Measurements from ENCODE around the gene FOXJ1. TPM values are rescaled to one million over a fixed set of nuclear protein-coding genes. Genes with fewer than 3 reads are reported as not detected.
A peak's percentile ranks its signal among the peaks of the same experiment; 100 is the strongest.

FOXJ1 gene
- total RNA-seq, 2 experiments from 2014 or later = 8.7 to 9.1 TPM

DNA sequence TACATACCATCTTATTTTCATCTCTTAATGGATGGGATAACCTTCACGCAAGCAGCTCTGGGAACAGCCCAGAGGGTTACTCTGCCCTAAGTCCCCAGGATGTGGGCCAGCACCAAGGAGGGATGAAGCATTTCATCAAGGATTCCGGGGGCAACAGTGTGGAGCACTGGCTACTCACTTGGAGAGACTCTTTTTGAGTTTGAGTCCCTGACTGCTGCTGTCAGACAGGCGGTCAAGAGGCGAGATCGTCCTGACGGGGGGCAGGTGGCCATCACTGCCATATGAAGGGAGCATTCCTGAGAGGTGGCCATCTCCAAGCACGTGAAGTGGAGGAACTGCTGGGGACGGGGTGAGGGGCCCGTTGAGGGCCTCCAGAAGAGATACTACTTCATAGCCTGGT is 18.1 kb upstream of the FOXJ1 start:
- Mint-ChIP-seq H3K36me3 (ENCODE audit: low read depth) (peaks cover 86% of the 10 kb centered on the region), H3K27me3 (ENCODE audit: low read depth) (no peaks in the 10 kb centered on the region), H3K4me3 (no peak overlapping the region), H3K4me1 (ENCODE audit: low read depth) (no peaks in the 10 kb centered on the region), H3K27ac (no peak overlapping the region), H3K9me3 (ENCODE audit: insufficient read depth) (no peaks in the 10 kb centered on the region)
- DNase-seq (no peak), ATAC-seq (no peak)
- ChIA-PET POLR2A (no interaction called here), CTCF (interaction anchor here (1.3 to 2.1 kb wide), 3 partner anchors 16 to 145 kb away, joined by 3 to 22 read pairs (median 4); no protein-coding TSS in a partner anchor)

DNA sequence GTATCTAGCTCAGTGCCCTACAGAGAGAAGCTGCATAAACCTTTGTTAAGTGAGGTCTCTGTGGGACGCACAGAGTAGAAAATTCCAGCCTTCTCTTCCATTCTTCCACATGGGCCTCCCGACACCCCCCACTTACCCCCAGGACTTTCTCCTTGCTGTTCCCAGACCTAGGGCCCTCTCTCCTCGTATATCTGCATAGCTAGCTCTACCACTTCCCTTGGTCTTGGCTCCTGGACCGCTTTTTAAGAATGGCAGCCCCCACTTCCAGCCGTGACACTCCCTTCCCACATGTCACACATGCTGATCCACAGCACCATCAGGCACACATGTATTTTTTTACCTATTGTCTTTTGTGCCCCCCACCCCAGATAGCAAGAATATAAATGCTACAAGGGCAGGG is 16.7 kb upstream of the FOXJ1 start:
- peaks cover 87% of the 10 kb centered on the region for H3K36me3 Mint-ChIP-seq (ENCODE audit: low read depth)
- H3K4me3 Mint-ChIP-seq = no peak overlapping the region
- ChIA-PET POLR2A (interaction anchor here (1.6 kb wide), 1 partner anchor 21 kb away, joined by 9 read pairs; no protein-coding TSS in a partner anchor), CTCF (interaction anchor here (0.5 to 1.3 kb wide), 4 partner anchors 17 to 240 kb away, joined by 3 read pairs; no protein-coding TSS in a partner anchor)
- H3K9me3 Mint-ChIP-seq (ENCODE audit: insufficient read depth) = no peaks in the 10 kb centered on the region
- peak overlapping the region; percentile 31 for H3K27ac Mint-ChIP-seq
- H3K4me1 Mint-ChIP-seq (ENCODE audit: low read depth) = peaks cover 13% of the 10 kb centered on the region
- DNase-seq (no peak), ATAC-seq (no peak)
- no peaks in the 10 kb centered on the region for H3K27me3 Mint-ChIP-seq (ENCODE audit: low read depth)

- POLR2A ChIA-PET = interaction anchor here (1.2 to 1.6 kb wide), 2 partner anchors 23 to 100 kb away, joined by 4 to 5 read pairs; no protein-coding TSS in a partner anchor
- CTCF ChIA-PET = interaction anchor here (0.8 to 1.3 kb wide), 2 partner anchors 12 to 31 kb away, joined by 3 read pairs; no protein-coding TSS in a partner anchor
Measured at GRCh38 chr17:76156662-76156991, 15.6 kb upstream of the FOXJ1 start.

GRCh38 chr17:76155988-76156661 is 15.1 kb upstream of the FOXJ1 start:
- DNase-seq (no peak), ATAC-seq (no peak)
- H3K4me3 Mint-ChIP-seq = no peak overlapping the region
- ChIA-PET CTCF (interaction anchor here (0.8 to 1.3 kb wide), 2 partner anchors 13 to 30 kb away, joined by 3 read pairs; no protein-coding TSS in a partner anchor), POLR2A (interaction anchor here (1.1 to 1.6 kb wide), 3 partner anchors 10 to 100 kb away, joined by 3 to 5 read pairs (median 4); no protein-coding TSS in a partner anchor)
- H3K36me3 Mint-ChIP-seq (ENCODE audit: low read depth) = peaks cover 87% of the 10 kb centered on the region
- H3K27me3 Mint-ChIP-seq (ENCODE audit: low read depth) = no peaks in the 10 kb centered on the region
- H3K4me1 Mint-ChIP-seq (ENCODE audit: low read depth) = peaks cover 29% of the 10 kb centered on the region
- H3K9me3 Mint-ChIP-seq (ENCODE audit: insufficient read depth) = no peaks in the 10 kb centered on the region
- peak overlapping the region; percentile 61 for H3K27ac Mint-ChIP-seq

More at GRCh38 chr17:76156662-76156991, 15.6 kb upstream of the FOXJ1 start:
- no peaks in the 10 kb centered on the region for H3K27me3 Mint-ChIP-seq (ENCODE audit: low read depth)
- ATAC-seq = no peak
- no peak overlapping the region for H3K4me3 Mint-ChIP-seq
- H3K27ac Mint-ChIP-seq = no peak overlapping the region
- DNase-seq = no peak
- peaks cover 24% of the 10 kb centered on the region for H3K4me1 Mint-ChIP-seq (ENCODE audit: low read depth)
- peaks cover 87% of the 10 kb centered on the region for H3K36me3 Mint-ChIP-seq (ENCODE audit: low read depth)
- no peaks in the 10 kb centered on the region for H3K9me3 Mint-ChIP-seq (ENCODE audit: insufficient read depth)

DNA sequence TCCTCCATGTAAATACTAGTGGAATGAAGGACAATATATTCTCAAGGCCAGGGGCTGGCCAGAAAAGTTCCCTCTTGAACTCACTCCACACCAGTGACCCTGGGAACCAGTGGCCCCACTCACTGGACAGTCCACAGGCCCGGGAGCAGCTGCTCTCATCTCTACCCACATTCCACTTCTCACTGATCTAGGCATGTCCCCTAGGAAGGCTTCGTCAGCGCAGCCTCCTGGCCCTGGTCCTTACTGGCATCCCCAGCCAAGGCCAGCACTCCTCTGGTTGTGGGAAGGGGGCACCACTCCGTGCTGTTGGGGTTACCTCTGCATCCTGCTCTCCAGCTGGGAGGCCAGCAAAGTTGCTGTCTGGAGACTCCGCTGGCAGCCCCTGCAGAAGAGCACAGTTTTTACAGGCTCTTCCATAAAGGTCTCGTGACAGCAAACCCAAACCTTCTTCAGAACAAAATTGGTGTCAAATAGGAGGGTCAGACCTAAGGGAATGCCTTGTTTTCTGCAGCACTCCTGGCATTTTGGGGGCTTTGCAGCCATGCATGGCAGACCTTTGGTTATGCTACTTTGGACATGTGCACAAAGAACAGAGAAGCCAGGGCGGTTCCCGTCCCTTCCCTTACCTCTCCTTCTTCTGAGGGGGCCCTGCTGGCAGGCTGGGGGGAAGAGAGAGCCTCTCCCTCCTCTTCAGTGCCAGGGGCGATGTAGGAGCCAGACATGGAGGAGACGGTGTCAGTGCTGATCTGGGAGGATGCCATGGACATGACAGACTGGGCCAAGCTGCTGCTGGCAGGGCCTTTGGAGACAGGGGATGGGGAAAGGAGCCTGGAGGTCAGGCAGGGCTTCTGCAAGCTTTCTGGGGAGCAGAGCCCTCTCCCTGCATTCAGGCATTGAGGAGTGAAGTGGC is 14.1 kb upstream of the FOXJ1 start:
- H3K36me3 Mint-ChIP-seq (ENCODE audit: low read depth) = peaks cover 88% of the 10 kb centered on the region
- H3K4me3 Mint-ChIP-seq = no peak overlapping the region
- CTCF ChIA-PET = interaction anchor here (1.2 to 6.3 kb wide), 4 partner anchors 14 to 34 kb away, joined by 3 to 51 read pairs (median 3); no protein-coding TSS in a partner anchor

DNA sequence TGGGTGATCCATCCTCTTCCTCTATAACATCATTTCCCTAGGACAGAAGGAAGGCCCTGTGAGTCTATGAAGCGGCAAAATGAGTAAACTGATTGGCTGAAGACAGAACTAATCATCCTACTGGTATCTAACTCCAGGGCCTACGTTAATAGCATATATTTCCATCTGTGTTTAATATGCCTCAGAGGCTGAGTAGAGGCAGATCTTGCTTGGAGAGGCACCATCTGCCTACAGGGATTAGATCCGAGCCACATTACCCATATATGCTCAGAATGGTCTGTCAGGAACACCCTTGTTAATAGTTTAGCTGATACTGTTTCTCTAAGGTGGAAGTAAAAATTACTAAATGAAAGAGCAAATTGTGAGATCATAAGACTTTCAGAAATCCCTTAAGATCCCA is 13.2 kb upstream of the FOXJ1 start:
- no peak overlapping the region for H3K4me3 Mint-ChIP-seq
- CTCF ChIA-PET = interaction anchor here (1.2 to 6.3 kb wide), 5 partner anchors 8 to 33 kb away, joined by 3 to 51 read pairs (median 3); no protein-coding TSS in a partner anchor
- POLR2A ChIA-PET = interaction anchor here (0.8 to 1.3 kb wide), 2 partner anchors 28 to 114 kb away, joined by 3 read pairs; no protein-coding TSS in a partner anchor

More for the DNA sequence above, 14.1 kb upstream of the FOXJ1 start:
- ATAC-seq (no peak), DNase-seq (no peak)
- no peaks in the 10 kb centered on the region for H3K27me3 Mint-ChIP-seq (ENCODE audit: low read depth)
- POLR2A ChIA-PET = interaction anchor here (1.1 to 1.6 kb wide), 3 partner anchors 9 to 101 kb away, joined by 3 to 5 read pairs (median 4); no protein-coding TSS in a partner anchor
- no peaks in the 10 kb centered on the region for H3K9me3 Mint-ChIP-seq (ENCODE audit: insufficient read depth)
- H3K27ac Mint-ChIP-seq = peak overlapping the region; percentile 16
- peaks cover 33% of the 10 kb centered on the region for H3K4me1 Mint-ChIP-seq (ENCODE audit: low read depth)

DNA sequence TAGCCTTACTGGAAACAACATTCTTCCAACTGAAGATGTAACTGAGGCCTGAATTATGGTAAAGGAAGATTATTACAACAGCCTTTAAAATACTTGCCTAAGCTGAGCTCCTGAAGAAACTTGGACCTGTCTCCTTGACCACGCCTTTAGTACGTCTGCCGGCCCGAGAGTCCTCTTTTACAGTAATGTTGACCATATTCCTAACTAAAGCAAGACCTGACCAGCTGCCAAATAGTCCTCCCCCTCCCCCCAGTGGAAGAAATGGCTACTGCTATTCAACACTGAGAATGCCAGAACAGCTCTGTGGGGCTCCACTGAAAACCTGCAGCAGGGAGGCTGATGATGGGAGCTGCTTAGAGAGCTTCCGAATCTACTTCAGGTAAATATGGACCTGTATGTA is 12.6 kb upstream of the FOXJ1 start:
- DNase-seq = no peak
- ChIA-PET POLR2A (interaction anchor here (0.6 to 1.8 kb wide), 5 partner anchors 10 to 115 kb away, joined by 3 to 6 read pairs (median 3); partner anchors contain the start of gene UBALD2), CTCF (interaction anchor here (0.7 to 6.3 kb wide), 7 partner anchors 8 to 126 kb away, joined by 3 to 51 read pairs (median 3); no protein-coding TSS in a partner anchor)
- peaks cover 91% of the 10 kb centered on the region for H3K36me3 Mint-ChIP-seq (ENCODE audit: low read depth)
- H3K27ac Mint-ChIP-seq = peak overlapping the region; percentile 43
- peaks cover 41% of the 10 kb centered on the region for H3K4me1 Mint-ChIP-seq (ENCODE audit: low read depth)
- H3K27me3 Mint-ChIP-seq (ENCODE audit: low read depth) = no peaks in the 10 kb centered on the region
- no peak for ATAC-seq
- no peak overlapping the region for H3K4me3 Mint-ChIP-seq
- no peaks in the 10 kb centered on the region for H3K9me3 Mint-ChIP-seq (ENCODE audit: insufficient read depth)

More for the DNA sequence above, 13.2 kb upstream of the FOXJ1 start:
- Mint-ChIP-seq H3K27me3 (ENCODE audit: low read depth) (no peaks in the 10 kb centered on the region), H3K4me1 (ENCODE audit: low read depth) (peaks cover 35% of the 10 kb centered on the region), H3K36me3 (ENCODE audit: low read depth) (peaks cover 91% of the 10 kb centered on the region), H3K27ac (peak overlapping the region; percentile 55), H3K9me3 (ENCODE audit: insufficient read depth) (no peaks in the 10 kb centered on the region)
- ATAC-seq (no peak), DNase-seq (no peak)

- Mint-ChIP-seq H3K9me3 (ENCODE audit: insufficient read depth) (no peaks in the 10 kb centered on the region), H3K36me3 (ENCODE audit: low read depth) (peaks cover 89% of the 10 kb centered on the region), H3K27me3 (ENCODE audit: low read depth) (no peaks in the 10 kb centered on the region), H3K4me1 (ENCODE audit: low read depth) (peaks cover 42% of the 10 kb centered on the region), H3K4me3 (no peak overlapping the region), H3K27ac (peak overlapping the region; percentile 85)
- ChIA-PET CTCF (interaction anchor here (0.7 to 6.3 kb wide), 7 partner anchors 9 to 245 kb away, joined by 3 to 51 read pairs (median 3); no protein-coding TSS in a partner anchor), POLR2A (interaction anchor here (0.6 to 2.0 kb wide), 5 partner anchors 10 to 112 kb away, joined by 3 to 10 read pairs (median 4); partner anchors contain the start of gene UBALD2)
- no peak for DNase-seq
- no peak for ATAC-seq
Measured at GRCh38 chr17:76153202-76153601, 12.2 kb upstream of the FOXJ1 start.

- CTCF ChIA-PET = interaction anchor here (1.2 to 6.3 kb wide), 7 partner anchors 9 to 245 kb away, joined by 3 to 51 read pairs (median 5); no protein-coding TSS in a partner anchor
- Mint-ChIP-seq H3K4me1 (ENCODE audit: low read depth) (peaks cover 45% of the 10 kb centered on the region), H3K36me3 (ENCODE audit: low read depth) (peaks cover 86% of the 10 kb centered on the region), H3K9me3 (ENCODE audit: insufficient read depth) (no peaks in the 10 kb centered on the region), H3K4me3 (no peak overlapping the region), H3K27me3 (ENCODE audit: low read depth) (no peaks in the 10 kb centered on the region), H3K27ac (peak overlapping the region; percentile 85)
- ATAC-seq = no peak
- no peak for DNase-seq
- POLR2A ChIA-PET = interaction anchor here (1.1 to 2.0 kb wide), 4 partner anchors 9 to 112 kb away, joined by 4 to 10 read pairs (median 5); partner anchors contain the start of gene UBALD2
Measured at GRCh38 chr17:76152591-76152990, 11.5 kb upstream of the FOXJ1 start.

- no peak overlapping the region for H3K4me3 Mint-ChIP-seq
- CTCF ChIA-PET = interaction anchor here (0.6 to 6.3 kb wide), 8 partner anchors 10 to 246 kb away, joined by 3 to 51 read pairs (median 5); no protein-coding TSS in a partner anchor
- H3K36me3 Mint-ChIP-seq (ENCODE audit: low read depth) = peaks cover 87% of the 10 kb centered on the region
- POLR2A ChIA-PET = interaction anchor here (1.3 to 2.0 kb wide), 5 partner anchors 9 to 116 kb away, joined by 4 to 10 read pairs (median 4); no protein-coding TSS in a partner anchor
- H3K27ac Mint-ChIP-seq = peak overlapping the region; percentile 85
- no peaks in the 10 kb centered on the region for H3K9me3 Mint-ChIP-seq (ENCODE audit: insufficient read depth)
- H3K4me1 Mint-ChIP-seq (ENCODE audit: low read depth) = peaks cover 51% of the 10 kb centered on the region
- DNase-seq (no peak), ATAC-seq (peak; percentile 65)
- H3K27me3 Mint-ChIP-seq (ENCODE audit: low read depth) = no peaks in the 10 kb centered on the region
Measured at GRCh38 chr17:76151896-76152454, 10.9 kb upstream of the FOXJ1 start.
